ENCODE measurements around the gene NUDT5.

Gene NUDT5

DNA sequence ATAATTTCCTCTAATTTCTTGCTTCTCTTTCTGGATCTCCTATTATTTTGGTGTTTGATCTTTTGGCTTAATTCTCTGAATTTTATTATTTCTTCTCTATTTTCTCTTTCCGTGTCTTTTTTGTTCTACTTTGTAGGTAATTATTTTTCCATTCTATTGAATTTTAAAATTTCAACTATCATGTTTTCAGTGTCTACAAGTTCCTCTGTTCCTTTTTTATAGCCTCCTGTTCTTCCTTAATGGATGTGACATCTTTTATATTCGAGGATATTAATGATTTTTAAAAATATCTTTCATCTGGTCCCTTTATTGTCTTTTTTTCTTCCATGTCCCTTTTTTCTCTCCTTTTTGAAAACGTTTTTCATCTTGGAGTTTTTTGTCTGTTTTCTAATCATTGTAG, 11.4 kb upstream of the NUDT5 start:
- peaks cover 66% of the 10 kb centered on the region for H3K36me3 ChIP-seq

DNA sequence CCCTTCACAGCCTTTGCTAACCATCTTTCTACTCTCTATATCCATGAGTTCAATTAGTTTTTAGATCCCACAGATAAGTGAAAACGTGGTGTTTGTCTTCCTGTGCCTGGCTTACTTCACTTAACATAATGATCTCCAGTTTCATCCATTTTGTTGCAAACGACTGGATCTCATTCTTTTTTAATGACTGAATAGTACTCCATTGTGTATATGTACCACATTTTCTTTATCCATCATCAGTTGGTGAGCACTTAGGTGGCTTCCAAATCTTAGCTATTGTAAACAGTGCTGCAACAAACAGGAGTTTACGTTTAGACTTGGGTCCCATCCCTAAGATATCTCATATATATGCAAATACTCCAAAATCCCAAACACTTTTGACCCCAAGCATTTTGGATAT, 9.4 kb upstream of the NUDT5 start:
- DNase-seq = no peak
- H3K9me3 ChIP-seq = no peaks in the 10 kb centered on the region
- no peak overlapping the region for H3K4me3 ChIP-seq (ENCODE audit: low read depth, low read length)
- H3K36me3 ChIP-seq = peaks cover 65% of the 10 kb centered on the region
- H3K4me1 ChIP-seq = no peaks in the 10 kb centered on the region
- TF ChIP-seq, protein P1, sequence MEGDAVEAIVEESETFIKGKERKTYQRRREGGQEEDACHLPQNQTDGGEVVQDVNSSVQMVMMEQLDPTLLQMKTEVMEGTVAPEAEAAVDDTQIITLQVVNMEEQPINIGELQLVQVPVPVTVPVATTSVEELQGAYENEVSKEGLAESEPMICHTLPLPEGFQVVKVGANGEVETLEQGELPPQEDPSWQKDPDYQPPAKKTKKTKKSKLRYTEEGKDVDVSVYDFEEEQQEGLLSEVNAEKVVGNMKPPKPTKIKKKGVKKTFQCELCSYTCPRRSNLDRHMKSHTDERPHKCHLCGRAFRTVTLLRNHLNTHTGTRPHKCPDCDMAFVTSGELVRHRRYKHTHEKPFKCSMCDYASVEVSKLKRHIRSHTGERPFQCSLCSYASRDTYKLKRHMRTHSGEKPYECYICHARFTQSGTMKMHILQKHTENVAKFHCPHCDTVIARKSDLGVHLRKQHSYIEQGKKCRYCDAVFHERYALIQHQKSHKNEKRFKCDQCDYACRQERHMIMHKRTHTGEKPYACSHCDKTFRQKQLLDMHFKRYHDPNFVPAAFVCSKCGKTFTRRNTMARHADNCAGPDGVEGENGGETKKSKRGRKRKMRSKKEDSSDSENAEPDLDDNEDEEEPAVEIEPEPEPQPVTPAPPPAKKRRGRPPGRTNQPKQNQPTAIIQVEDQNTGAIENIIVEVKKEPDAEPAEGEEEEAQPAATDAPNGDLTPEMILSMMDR (IDR thresholded peaks at IDR 0.05; ENCODE audit: low read depth, low read length) = no peak
- H3K27me3 ChIP-seq = no peaks in the 10 kb centered on the region

More for the DNA sequence above, 11.4 kb upstream of the NUDT5 start:
- Histone ChIP-seq H3K4me3 (ENCODE audit: low read depth, low read length) (no peak overlapping the region), H3K27me3 (no peaks in the 10 kb centered on the region), H3K4me1 (no peaks in the 10 kb centered on the region), H3K9me3 (no peaks in the 10 kb centered on the region)
- TF ChIP-seq, protein P1 (IDR thresholded peaks at IDR 0.05; ENCODE audit: low read depth, low read length) = no peak
- DNase-seq = no peak

DNA sequence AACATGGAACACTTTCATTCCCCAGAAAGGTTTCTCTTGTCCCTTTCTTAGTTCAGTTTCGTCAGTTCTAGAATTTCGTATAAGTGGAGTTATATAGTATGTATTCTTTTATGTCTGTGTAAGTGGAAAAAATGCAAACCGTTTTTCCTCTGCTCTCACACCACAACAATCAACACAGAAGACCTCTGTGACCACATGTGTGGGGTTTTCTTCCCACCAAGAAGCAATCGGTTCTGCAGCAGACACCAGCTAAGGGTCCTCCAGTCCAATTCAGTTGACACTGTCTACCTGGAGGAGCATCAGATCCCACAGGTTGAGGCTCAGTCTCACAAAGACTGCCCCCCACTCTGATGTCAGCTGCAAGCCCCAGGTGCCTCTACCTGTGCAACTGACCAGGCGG, 6.5 kb upstream of the NUDT5 start:
- Histone ChIP-seq H3K36me3 (peaks cover 57% of the 10 kb centered on the region), H3K27me3 (no peaks in the 10 kb centered on the region), H3K9me3 (no peaks in the 10 kb centered on the region), H3K4me3 (ENCODE audit: low read depth, low read length) (no peak overlapping the region), H3K4me1 (no peaks in the 10 kb centered on the region)
- no peak for DNase-seq
- TF ChIP-seq, protein P1 (IDR thresholded peaks at IDR 0.05; ENCODE audit: low read depth, low read length) = no peak

DNA sequence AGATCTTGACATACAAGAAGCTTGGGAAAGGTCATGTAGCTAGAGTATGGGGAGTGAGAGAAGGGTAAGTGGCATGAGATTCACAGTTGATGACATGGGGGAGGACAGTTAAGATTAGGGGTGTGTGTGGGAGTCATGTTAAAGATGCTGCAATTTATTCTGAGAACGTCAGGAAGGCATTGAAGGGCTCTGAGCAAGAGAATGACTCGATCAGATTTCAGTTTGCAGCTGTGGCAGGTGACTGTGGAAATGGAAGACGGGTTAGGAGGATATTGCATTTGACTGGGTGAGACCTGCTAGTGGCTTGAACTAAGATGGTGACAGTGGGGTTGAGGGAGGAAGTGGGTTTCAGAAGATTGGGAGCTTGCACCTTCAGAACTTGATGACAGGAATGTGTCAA, 5.9 kb upstream of the NUDT5 start:
- Histone ChIP-seq H3K9me3 (no peaks in the 10 kb centered on the region), H3K4me3 (ENCODE audit: low read depth, low read length) (no peak overlapping the region), H3K27me3 (no peaks in the 10 kb centered on the region), H3K4me1 (no peaks in the 10 kb centered on the region), H3K36me3 (peaks cover 57% of the 10 kb centered on the region)
- no peak for DNase-seq
- TF ChIP-seq, protein P1 (IDR thresholded peaks at IDR 0.05; ENCODE audit: low read depth, low read length) = no peak

DNA sequence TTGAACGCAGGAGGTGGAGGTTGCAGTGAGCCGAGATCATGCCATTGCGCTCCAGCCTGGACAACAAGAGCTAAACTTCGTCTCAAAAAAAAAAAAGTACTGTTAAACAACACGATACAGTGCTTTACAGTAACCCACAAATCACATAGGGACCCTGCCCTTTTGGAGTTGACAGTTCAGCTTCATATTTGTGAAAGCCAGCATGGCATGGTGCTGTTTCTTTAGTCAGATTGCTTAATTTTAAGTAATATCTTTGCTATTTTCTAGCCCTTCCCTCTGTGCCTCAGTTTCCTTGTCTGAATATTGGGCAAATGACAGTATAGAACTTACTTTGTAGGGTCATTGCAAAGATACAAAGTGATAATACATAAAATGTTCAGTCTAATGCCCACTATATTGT, 5.2 kb upstream of the NUDT5 start:
- H3K36me3 ChIP-seq = peaks cover 57% of the 10 kb centered on the region
- H3K4me1 ChIP-seq = no peaks in the 10 kb centered on the region
- no peak overlapping the region for H3K4me3 ChIP-seq (ENCODE audit: low read depth, low read length)
- H3K27me3 ChIP-seq = no peaks in the 10 kb centered on the region
- no peaks in the 10 kb centered on the region for H3K9me3 ChIP-seq
- no peak for DNase-seq
- TF ChIP-seq, protein P1 (IDR thresholded peaks at IDR 0.05; ENCODE audit: low read depth, low read length) = no peak

DNA sequence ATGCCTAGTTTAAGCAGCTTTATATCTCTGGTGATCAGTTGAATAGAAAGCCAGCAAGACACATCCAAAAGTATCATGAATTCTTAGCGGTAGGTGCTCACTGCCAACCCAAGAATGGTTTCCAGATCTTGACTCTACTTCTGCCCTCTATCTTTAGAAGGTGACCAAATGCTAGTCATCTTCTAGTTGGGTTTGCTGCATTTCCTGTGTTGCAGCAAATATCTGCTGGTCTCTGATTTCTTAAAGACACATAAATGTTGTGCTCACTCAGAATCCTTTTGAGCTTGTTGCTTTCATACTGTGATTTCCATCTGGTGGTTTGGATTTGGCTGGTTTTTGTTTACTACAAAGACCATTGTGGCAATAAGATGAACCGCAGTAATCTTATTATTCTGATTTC, 2.5 kb upstream of the NUDT5 start:
- no peak for DNase-seq
- Histone ChIP-seq H3K27me3 (no peaks in the 10 kb centered on the region), H3K4me1 (no peaks in the 10 kb centered on the region), H3K9me3 (no peaks in the 10 kb centered on the region), H3K4me3 (ENCODE audit: low read depth, low read length) (no peak overlapping the region), H3K36me3 (peaks cover 41% of the 10 kb centered on the region)
- TF ChIP-seq, protein P1 (IDR thresholded peaks at IDR 0.05; ENCODE audit: low read depth, low read length) = no peak

Measured in BE2C (cell line).